GM04504 (cell line): ENCODE measurements around the gene PBX4.

Source experiments
- DNase-seq: peaks from one replicate; pipeline ENCODE4 v3.0.0-alpha.2; 2012; ENCODE audit warnings: low read depth

PBX4 gene

GRCh38 chr19:19588546-19588945 lies 29.9 kb downstream of the PBX4 start:
- DNase-seq, result no peak

DNA sequence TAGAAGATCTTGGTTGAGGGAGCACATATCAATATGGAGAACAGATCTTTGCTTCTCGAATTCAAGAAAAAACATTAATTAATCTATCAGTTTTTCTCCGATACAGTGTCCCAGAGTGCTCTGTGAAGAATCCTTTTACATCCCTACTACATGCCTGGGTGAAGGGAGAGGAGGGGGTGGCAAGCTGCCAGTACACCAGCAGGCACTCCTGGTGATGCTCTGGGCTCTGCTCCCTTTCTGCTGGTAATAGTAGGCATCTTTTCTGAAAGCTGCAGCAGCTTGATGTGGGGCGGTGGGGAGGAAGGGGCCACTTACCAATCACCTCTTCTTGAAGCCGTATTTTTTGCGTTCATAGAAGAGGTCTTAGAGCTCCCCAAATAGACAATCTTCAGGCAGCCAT lies 30.7 kb downstream of the PBX4 start:
- DNase-seq, result no peak

- no peak for DNase-seq
These were observed 34.1 kb downstream of the PBX4 start for GRCh38 chr19:19584356-19584755.

DNA sequence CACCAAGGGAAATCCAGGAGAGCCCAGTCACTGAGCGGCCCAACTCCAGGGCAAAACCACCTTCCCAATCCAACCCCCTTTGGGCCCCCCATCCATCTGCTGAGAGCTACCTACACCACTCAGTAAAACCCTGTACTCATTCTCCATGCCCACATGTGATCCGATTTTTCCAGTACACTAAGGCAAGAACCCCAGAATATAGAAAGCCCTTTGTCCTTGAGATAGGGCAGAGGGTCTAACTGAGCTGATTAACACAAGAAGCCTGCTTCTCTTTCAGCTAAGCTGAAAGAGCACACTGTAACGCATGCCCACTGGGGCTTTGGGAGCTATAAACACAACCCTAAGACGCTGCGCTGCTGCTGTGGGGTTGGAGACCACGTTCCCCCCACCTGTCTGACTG lies 36.0 kb downstream of the PBX4 start:
- no peak for DNase-seq

- no peak for DNase-seq
These were observed 37.1 kb downstream of the PBX4 start for GRCh38 chr19:19581391-19581790.

GRCh38 chr19:19580418-19580817 lies 38.1 kb downstream of the PBX4 start:
- no peak for DNase-seq

DNA sequence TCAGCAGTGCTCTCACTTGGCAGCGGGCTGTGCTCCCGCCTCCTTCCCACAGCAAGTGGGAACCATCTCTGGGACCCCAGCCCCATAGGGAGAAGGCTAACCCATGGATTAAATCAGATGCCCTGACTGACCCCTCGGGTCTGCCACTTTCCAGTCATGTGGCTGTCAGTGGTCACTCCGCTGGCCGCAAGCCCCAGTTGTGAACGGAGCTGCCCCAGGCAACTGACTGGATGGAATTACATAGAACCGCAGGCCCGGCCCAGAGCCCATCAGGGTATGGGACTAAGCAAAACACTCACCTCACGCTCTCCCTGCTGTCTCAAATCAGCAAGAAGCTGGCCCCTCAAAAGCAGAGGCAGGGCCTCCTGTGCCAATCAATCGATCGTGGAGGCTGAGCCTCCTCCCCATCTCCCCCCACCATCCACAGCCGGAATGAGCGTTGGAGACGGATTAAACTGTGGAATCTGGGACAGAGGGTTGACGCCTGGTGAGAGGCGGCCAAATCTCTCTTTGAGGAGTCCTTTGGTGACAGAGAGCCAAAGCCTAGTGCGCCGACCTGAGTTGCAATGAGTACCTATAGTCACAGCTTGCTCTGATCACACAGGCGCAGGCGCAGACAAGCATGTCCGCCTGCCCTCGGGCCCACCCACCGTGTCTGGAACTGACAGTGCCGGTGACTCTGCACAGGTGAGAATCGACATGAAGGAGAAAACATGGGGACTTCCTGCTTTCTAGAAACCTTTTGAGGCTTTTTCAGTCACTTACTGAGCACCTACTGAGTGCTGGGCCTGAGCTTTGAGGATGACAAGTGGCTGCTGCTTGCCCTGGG lies 38.7 kb downstream of the PBX4 start:
- DNase-seq, result no peak

DNA sequence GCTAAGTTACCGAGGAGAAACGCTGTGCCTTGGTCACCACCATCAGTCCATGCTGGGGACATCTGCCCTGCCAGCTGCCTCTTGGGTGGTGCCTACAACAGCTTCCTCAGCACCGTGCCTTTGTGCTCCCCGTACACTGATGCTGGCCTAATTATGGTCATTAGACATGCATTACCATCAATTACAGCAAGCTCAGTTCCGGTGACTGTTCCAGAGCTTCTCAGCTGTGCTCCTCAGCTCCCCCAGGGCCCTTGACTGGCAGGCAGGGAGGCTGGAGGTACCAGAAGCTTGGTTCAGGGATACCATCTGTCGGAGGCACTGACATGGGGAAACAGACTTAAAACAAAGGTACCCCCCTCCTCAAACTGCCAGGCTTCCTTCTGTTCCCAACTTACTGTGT lies 40.2 kb downstream of the PBX4 start:
- DNase-seq, result no peak

- DNase-seq, result no peak
These were observed 43.1 kb downstream of the PBX4 start for GRCh38 chr19:19575411-19575810.

GRCh38 chr19:19571071-19571786 lies 47.3 kb downstream of the PBX4 start:
- DNase-seq, result no peak

DNA sequence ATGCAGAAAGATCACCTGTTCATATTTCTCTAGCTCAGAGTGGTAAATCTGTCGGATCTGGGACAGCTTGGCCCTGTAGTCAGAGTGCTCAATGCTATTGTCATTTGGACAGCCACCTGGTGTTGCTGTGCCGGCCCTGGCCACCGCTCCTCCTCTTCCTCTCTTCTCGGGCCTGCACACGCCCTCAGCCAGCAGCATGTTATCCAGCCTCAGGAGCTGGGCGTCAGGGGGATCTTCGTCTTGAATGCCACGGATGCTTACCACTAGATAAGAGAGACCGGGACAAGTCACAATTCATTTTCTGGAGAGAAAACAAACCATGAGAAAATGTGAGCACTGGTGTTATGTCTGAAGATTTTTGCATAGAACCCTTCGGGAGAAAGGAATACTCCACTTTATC lies 47.9 kb downstream of the PBX4 start:
- no peak for DNase-seq

- DNase-seq, result peak; percentile 32
These were observed 49.4 kb downstream of the PBX4 start for GRCh38 chr19:19568802-19569756.

DNA sequence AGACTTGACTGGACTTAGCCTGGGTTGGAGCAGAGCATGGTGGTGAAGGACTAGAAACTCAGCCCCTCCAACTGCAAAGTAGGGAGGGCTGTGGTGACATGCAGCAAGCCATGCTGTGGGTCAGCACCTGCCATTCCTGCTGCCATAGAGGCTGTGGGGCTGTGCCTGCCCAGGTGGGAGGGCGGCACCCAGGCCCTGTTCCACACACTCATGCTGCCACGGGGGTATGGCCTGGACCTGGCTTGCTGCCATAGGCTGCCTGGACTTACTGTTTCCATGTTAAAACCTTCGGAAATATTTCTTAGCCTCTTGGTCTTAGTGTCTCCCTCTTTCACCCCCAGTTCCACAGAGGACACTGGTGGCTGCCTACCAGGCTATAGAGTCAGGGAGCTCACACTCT lies 51.1 kb downstream of the PBX4 start:
- DNase-seq, result no peak

- DNase-seq, result no peak
These were observed 52.2 kb downstream of the PBX4 start for GRCh38 chr19:19566306-19566705.

- DNase-seq, result no peak
These were observed 55.1 kb downstream of the PBX4 start for GRCh38 chr19:19563348-19563848.

GRCh38 chr19:19562665-19563347 lies 55.7 kb downstream of the PBX4 start:
- DNase-seq, result no peak

GRCh38 chr19:19561946-19562664 lies 56.4 kb downstream of the PBX4 start:
- no peak for DNase-seq

DNA sequence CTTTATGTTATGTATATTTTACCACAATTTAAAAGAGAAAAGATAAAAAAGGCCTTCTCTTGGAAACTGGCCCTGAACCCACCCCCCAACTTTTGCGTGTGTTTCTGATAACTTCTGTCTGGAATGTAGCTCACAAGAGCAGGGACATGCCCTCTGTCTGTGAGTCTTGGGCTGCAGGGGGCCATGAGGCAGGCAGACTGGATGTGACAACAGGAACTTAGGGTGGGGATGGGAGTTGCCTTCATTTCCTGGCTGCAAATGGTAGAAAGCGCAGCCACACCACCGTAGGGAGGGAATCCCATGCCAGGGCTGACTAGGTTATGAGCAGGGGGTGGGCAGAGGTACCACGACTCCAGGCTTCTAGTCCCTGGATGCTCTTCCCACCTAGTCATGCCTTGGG lies 58.6 kb downstream of the PBX4 start:
- no peak for DNase-seq

DNA sequence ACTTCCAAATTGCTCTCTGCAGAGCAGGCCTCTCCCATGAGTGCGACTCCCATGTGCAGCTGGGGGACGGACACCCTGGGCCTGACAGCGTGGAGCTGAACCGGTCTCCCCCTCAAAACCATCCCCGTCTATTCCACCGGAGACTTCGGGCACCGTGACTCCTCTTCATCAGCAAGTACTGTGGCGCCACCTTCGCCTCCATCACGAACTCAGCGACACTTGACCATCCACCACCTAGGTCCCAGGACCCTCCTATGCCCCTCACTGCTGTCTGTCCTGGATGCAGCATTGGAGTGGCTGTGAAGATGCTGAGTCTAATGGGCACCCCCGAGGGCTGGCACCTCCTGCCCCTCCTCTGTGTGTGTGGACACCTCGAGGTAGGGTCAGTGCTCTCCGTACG lies 59.9 kb downstream of the PBX4 start:
- no peak for DNase-seq

- DNase-seq, result no peak
These were observed 60.4 kb downstream of the PBX4 start for GRCh38 chr19:19558055-19558454.
